GM19328 (cell line): Measurements from ENCODE around the gene PTGDS.

ENCODE experiments used
- ATAC-seq: cut with Tn5 transposase; IDR thresholded peaks from one replicate; pipeline ENCODE4 v1.9.1; 2021; ENCODE audit warnings: mild to moderate bottlenecking, moderate library complexity; ENCODE audit not compliant: unreplicated experiment

PTGDS gene

DNA sequence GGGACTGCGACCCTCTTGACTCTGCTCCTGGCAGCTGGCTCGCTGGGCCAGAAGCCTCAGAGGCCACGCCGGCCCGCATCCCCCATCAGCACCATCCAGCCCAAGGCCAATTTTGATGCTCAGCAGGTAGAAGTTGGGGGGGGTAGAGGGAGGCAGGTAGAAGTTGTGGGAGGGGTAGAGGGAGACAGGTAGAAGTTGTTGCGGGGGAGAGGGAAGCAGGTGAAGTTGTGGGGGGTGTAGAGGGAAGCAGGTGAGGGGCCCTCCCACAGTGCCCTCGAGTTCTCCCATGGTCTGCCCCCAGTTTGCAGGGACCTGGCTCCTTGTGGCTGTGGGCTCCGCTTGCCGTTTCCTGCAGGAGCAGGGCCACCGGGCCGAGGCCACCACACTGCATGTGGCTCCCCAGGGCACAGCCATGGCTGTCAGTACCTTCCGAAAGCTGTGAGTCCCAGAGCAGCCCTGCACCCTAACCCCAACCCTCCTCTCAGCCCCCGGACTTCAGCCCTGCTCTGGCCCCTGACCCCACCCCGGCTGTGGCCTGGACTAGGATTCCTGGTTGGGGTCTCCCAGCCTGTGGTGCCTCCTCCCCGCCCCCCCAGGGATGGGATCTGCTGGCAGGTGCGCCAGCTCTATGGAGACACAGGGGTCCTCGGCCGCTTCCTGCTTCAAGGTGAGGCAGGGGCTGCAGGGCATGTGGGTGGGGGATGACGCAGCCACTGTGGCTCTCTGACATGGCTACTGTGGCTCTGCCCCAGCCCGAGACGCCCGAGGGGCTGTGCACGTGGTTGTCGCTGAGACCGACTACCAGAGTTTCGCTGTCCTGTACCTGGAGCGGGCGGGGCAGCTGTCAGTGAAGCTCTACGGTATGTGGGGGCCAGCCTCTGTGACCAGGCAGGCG is 31.7 kb upstream of the PTGDS start:
- ATAC-seq, result no peak

DNA sequence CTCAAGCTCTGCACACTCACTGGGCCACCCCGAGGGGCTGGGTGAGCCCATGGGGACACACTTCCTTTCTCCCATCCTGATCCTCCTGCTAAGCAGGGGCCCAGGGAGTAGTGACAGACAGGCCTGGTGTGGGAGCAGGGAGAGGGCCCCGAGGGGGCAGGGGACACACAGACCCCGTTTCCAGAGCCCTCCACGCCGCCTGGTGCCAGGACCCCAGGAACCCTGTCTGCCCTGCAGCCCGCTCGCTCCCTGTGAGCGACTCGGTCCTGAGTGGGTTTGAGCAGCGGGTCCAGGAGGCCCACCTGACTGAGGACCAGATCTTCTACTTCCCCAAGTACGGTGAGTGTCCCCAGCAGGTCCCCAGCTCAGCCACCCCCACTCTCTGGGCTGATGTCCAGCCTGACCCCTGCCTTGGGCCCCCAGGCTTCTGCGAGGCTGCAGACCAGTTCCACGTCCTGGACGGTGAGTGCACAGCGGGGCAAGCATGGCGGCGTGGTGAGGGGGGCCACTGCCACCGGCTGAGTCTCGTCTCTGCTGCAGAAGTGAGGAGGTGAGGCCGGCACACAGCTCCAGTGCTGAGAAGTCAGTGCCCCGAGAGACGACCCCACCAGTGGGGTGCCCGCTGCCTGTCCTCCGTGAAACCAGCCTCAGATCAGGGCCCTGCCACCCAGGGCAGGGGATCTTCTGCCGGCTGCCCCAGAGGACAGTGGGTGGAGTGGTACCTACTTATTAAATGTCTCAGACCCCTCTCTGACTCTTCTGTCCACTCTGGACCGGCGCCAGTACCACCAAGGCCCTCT is 30.9 kb upstream of the PTGDS start:
- no peak for ATAC-seq

DNA sequence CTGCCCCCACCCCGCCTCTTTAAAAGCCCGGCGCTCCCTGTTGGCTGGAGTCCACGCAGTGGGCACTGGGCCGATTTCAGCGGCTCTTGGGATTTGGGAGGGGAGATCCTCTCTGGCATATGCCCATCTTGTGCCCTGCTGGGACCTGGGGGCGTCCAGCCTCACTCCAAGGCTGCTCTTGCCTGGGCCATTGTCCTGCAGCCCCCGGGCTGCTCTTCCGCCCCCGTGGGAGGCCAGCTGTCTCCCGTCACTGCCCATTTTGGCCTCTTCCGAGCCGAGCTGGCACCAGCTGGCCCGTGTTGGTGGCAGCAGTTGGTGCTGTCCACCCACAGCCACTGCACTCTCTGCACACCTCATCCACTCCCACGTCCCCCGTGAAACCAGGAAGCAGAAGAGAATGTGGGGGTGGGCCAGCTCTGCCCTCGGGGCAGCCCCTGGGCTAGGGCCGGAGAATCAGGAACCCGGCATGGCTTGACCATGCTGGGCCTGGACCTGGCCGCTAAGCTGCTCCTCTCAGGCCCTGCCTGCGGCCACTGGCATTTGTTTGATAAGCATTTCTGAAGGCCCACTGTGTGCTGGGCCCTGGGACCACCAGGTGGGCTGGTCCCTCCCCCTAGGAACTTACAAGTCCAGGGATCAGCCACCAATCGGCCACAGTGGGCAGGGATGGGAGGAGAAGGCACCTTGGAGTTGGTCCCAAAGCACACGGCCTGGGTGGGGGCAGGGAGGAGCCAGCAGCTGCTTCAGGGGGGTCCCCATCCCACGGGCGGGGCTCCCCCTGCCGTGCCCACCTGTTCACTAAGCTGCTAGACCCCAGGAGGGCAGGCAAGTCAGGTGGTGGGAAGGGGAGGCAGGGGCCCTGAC is 30.0 kb upstream of the PTGDS start:
- ATAC-seq, result no peak

DNA sequence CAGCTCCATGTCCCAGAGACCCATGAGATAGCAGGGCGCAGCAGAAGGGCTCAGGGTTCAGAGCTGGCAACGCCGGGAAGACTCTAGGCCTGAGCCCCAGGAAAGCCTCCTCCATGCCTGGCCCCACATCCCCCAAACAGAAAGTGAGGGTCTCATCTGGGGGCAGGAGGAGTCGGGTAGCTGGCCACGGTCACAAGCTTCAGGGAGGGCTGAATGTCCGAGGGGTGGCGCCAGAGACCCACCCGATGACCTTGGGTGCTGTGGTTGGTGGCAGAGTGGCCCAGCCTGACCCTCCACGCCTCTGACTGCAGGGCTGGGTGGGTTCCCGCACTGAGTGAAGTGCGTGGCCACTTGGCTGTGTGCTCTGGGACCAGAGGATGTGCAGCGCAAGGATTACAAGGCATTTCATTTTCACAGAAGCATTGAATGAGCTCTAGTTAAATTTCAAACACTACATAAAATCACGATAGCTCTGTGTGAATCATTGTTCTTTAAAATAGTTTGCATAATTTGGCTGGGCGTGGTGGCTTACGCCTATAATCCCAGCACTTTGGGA is 29.3 kb upstream of the PTGDS start:
- no peak for ATAC-seq

DNA sequence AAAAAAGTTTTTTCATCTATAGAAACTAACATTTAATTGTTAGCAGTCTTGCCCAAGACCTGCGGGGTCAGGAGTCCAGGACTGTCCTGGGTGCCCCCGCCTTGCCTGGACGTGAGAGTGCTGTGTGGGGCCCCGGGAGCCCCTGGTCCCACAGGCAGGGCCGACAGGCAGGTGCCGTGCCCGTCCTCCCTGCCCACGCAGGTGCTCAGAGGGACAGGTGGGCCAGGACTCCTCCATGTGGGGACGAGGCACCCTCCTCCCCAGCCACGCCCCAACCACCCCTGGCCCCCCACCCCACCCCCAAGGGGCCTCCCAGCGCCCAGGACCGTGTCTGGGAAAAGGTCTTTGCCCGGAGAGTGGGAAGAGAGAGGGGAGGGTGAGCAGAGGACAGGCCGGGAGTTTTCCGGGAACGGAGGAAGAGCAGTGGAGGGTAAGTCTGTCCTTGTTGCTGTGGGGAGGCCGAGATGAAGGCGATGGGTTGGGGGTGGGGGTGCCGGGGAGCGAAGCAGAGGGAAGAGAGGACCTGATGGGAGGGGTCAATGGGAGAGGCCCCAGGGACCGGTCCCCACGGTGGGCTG is 28.0 kb upstream of the PTGDS start:
- no peak for ATAC-seq

DNA sequence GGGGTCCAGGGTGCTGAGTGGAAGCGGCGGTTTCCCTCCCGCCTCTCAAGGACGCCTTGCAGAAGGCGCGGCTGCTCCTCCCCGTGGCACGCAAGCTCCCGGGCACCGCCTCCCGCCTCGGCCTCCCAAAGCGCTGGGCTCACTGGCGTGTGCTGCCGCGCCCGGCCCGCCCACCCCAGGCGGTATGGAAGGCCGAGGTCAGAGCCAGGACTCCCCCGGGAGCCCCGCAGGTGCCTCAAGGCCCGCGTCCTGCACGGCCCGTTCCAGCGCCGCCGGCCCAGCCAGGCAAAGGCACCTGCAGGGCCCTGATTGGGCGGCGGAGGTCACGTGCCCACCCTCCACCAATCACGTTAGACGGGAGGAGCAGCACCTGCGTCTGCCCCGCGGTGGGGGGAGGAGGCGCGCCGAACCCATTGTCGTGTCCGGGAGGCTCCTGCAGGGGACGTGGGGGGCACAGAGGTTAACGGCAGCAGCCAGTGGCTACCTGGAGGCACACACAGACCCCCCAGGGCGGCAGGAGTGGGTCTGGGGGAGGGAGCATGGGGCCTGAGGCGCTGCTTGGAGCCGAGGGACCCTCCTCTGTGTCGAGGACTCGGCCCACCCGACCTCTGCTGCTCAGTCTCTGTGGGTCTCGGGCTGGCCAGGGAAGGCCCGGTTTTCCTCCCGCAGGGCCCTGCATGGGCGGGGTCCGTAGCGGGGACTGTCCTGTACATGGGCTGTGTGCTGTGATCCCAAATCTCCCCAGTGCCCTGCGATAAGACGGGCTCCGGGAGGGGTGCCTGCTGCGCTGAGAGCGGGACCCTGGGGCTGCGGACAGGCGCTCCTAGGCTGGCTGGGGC is 27.3 kb upstream of the PTGDS start:
- ATAC-seq, result peak; percentile 67

DNA sequence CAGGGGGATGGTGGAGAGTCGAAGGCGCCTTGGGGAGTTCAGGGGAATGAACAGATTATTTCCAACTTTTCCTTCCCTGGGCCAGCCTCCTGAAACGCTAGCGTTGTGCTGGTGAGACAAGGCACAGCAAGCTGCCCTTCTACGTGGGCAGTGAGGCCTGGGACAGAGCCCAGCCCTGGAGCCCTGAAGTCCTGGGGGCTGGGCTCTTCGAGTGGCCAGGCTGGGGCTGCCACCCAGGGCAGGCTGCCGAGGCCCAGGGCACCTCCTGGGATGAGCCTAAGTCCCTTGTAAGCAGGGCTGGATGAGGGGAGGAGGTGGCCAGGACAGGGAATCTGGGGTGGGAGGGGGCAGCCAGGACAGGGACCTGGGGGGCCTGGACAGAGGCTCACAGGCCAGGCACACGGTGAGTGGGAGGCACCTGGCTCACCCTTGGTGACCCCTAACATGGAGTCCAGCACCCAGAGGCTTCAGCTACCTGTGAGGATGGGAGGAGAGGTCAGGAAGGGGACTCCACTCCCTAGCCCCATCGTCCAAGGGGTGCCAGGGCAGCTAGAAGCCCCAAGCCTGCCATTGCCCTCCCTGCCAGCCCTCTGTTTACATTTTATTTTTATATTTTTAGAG is 26.5 kb upstream of the PTGDS start:
- ATAC-seq, result no peak

DNA sequence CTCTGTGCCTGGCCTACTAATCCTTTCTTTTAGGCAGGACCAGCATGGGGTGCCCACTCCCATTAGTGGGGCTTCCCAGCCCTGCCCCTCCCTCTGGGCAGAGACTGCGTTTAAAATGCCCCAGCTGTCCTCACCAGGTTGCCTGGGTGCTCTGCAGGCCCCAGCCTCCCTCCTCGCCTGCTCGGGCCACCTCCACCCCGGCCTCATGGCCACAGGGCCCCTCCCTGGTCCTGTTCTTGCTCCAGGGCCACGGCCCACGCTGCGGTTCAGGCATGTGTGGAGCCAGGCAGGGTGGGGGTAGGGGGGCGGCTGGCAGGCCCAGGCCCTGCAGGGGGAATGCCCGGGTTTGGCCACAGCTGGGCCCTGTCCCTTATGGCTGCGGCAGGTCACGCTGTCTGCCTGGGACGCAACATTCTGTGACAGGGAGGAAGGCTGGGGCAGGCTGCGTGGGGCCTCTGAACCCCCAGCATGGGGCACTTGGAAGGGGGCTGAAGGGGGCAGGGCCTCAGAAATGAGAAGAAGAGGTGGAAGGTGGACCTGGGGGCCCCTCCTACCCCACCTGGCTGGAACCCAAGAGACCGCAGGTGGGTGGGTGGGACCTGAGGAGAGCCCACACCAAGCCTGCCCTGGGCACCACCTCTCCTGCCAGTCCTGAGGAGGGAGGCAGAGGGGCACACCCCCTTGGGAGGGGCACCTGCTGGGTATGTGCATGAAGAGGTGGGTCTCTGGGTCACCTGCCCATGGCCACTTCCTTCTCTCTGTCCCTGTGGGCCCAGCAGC is 25.6 kb upstream of the PTGDS start, which contains the start of gene LCN12:
Gene LCN12 (plus strand): TSS at position 733 of the 780 bp plus-strand sequence. CDS start 55 bp downstream, outside the sequence.
- ATAC-seq, result no peak

DNA sequence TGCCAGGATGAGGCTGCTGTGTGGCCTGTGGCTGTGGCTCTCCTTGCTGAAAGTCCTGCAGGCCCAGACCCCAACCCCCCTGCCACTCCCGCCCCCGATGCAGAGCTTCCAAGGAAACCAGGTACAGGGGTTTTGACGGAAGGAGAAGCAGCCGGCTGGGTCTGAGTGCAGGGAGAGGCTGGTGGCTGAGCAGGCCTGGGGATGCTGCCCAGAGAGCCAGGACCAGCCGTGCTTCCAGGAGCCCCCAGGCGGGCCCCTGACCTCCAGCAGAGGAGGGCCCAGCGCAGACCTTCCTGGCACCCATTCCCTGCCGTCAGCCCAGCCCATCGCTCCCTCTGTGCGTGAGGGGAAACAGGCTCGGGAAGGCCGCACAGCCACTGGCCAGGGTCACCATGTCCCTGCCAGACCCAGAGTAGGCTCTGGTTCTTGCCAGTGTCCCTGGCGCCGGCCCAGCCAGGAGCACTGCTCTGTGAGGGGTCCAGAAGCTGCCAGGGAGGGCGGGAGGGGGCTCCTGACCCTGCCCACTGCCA is 24.9 kb upstream of the PTGDS start:
- no peak for ATAC-seq

DNA sequence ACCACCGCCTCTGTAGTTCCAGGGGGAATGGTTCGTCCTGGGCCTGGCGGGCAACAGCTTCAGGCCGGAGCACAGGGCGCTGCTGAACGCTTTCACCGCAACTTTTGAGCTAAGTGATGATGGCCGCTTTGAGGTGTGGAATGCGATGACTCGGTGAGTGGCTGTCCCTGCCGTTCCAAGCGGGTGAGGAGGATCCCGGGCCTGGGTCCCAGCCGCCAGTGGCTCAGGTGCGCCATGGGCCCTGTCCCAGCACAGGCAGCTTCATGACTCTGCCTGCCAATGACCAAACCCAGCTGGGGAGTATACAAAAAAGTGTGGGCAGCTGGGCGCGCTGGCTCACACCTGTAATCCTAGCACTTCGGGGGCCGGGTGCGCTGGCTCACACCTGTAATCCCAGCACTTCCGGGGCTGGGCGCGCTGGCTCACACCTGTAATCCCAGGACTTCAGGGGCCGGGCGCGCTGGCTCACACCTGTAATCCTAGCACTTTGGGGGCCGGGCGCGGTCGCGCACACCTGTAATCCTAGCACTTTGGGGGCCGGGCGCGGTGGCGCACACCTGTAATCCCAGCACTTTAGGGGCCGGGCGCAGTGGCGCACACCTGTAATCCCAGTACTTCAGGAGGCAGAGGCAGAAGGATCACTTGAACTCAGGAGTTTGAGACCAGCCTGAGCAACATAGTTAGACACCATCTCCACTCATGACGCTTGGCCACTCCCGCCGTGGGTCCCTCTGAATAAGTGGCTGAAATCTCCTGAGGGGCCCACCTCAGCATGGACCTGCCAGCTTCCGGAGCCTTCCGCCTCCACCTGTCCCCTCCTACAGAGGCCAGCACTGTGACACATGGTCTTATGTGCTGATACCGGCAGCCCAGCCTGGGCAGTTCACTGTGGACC is 24.2 kb upstream of the PTGDS start:
- no peak for ATAC-seq

DNA sequence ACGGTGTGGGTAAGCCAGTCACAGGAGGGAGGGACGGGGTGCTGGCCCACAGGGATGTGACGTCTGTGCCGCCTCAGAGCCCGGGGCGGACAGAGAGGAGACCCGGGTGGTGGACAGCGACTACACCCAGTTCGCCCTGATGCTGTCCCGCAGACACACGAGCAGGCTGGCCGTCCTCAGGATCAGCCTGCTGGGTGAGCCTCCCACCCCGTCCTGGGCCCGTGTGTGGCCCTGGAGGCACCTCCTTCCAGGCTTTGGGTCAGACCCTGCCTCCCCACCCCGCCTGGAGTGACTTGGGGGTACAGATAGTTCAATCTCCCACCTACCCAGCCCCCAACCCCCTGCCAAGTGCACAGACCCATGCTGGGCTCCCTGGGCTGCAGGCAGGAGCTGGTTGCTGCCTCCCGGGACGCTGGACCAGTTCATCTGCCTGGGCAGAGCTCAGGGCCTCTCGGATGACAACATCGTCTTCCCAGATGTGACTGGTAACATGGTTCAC is 23.5 kb upstream of the PTGDS start:
- ATAC-seq, result no peak

DNA sequence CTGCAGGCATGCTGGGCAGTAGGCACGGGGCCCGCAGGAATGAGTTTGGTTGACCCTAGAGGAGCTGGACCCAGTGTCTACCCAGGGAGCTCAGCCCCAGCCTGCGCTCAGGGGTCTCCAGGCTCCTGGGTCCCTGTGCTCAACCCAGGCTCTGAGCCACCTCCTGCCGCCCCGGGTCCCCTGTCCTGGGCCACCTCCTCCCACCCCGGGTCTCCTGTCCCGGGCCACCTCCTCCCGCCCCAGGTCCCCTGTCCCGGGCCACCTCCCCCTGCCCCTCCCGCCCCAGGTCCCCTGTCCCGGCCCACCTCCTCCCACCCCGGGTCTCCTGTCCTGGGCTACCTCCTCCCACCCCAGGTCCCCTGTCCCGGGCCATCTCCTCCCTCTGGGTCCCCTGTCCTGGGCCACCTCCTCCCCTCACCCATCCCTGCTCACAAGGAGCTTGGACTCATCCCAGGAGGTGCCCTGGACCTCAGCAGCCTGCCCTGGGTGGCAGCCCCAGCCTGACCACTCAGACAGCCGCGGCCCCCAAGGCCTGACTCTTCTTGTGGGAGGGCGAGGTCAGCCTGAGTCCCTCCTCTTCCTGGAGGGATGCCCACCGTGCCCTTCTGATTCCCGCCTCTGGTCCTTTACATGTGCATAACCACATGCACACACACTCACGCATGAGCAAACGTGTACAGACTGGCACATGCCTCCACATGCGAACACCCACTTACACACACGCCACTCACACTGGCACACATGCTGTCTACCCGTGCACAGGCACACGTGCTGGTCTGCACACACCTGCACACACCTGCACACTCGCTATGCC is 22.8 kb upstream of the PTGDS start:
- no peak for ATAC-seq

DNA sequence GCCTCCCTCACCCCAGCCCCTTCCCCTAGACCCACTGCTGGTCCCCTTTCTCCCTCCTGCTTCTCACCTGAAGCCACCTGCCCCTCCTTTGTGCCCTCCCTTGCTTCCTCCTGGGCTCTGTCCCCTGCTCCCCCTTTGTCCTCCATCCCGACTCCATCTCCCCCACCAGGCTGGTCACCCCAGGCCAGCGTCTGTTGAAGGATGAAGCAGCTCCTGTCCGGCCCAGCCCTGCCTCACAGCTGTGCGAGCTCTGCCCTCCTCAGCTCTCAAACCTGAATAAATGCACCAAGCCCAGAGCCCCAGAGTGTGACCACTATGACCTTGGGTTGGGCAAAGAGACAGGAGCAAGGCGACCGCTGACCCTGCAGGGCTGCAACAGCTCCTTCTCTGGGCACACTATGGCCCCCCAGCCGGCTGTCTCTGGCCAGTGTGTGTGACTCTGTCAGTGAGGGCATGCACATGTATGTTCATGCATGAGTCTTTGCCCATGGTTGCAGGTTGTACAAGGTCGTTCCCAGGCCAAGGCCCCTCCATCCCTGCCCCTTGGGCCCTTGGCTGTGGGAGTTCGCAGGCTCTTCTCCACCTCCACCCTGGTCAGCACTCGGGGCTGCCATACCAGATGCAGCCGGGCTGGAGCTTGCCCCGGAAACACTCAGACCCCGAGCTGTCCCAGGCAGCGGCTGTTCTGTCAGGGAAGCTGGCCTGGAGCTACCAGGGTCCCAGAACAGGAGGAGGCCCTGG is 21.9 kb upstream of the PTGDS start:
- ATAC-seq, result no peak

DNA sequence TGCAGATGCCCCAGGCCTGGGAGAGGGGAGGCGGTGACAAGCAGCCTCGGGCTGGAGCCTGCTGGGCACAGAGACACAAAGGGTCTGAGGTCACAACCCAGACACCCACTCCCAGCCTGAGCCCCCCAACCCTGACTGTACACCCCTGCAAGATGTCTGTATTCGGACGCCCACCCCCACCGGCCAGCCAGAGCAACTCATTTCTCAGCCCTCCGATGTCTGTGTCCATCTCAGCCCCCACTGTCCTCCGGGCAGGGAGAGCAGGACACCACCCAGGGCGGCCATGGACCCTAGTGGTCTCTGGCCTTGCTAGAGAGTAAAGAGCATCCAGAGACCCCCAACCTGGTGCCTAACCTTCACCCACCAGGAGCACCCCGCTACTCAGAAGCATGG is 21.4 kb upstream of the PTGDS start:
- ATAC-seq, result no peak

DNA sequence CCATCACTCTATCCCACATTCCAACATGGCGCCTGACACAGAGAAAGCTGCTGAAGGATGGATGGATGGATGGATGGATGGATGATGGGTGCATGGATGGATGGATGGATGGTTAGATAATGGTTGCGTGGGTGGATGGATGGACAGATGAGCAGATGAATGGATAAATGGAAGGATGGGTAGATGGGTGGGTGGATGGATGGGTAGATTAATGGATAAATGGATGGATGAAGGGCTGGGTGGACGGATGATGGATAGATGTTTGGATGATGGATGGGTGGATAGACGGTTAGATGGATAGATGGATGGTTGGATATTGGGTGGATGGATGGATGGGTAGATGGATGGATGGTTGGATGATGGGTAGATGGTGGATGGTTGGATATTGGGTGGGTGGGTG is 20.7 kb upstream of the PTGDS start:
- ATAC-seq, result no peak
